HepG2 (cell line): ENCODE measurements around the gene NABP2. TPM values are rescaled to one million over a fixed set of nuclear protein-coding genes. Genes with fewer than 3 reads are reported as not detected.

Source experiments
- MAZ ChIP-seq, 2 experiments: sonication (generic) in 1 of 2; formaldehyde crosslinking in 1 of 2; IDR thresholded peaks; 2 replicates each; pipeline versions ENCODE4 v1.5.0 to v1.6.1; 2012 to 2020; ENCODE audit warnings: low read depth in 2 of 2, mild to moderate bottlenecking in 2 of 2, borderline replicate concordance in 1 of 2, improper control_type of control experiment in 1 of 2, low read length in 1 of 2, missing genetic modification reagents in 1 of 2, moderate library complexity in 1 of 2
- PAX8 ChIP-seq: sonication (generic); formaldehyde crosslinking; IDR thresholded peaks from 2 replicates; pipeline ENCODE4 v1.8.0; 2022; ENCODE audit warnings: mild to moderate bottlenecking, missing genetic modification reagents, borderline replicate concordance
- ZNF333 ChIP-seq: sonication (generic); formaldehyde crosslinking; IDR thresholded peaks from 2 replicates; pipeline ENCODE4 v1.4.0; 2020; ENCODE audit warnings: mild to moderate bottlenecking, missing genetic modification reagents, borderline replicate concordance
- polyA plus RNA-seq, 8 experiments: library from polyadenylated mRNA; depleted of rRNA in 3 of 8; stranded (reverse) in 7 of 8; unstranded in 1 of 8; fragments of >200 nt; fragmentation: Illumina TruSeq in 4 of 8; extraction: Trizol in 4 of 8; gene quantifications; 2 replicates each; pipeline versions ENCODE4 v1.2.1 to v1.2.3, GENCODE V29; 2011 to 2016; ENCODE audit warnings: low read depth in 4 of 8, missing spikeins in 1 of 8, mixed read lengths in 1 of 8; ENCODE audit not compliant: insufficient read depth in 1 of 8
- total RNA-seq, 5 experiments: library from RNA; depleted of rRNA; stranded (reverse); fragments of >200 nt; fragmentation: Illumina TruSeq; extraction: Trizol; gene quantifications; 2 replicates each; pipeline ENCODE4 v1.2.3, GENCODE V29; 2016; ENCODE audit warnings: low read depth in 1 of 5
- TF ChIP-seq, protein P1 (sequence below): sonication (generic); formaldehyde crosslinking; IDR thresholded peaks from 2 replicates; pipeline ENCODE4 v1.9.0; 2022; ENCODE audit warnings: low read depth, missing genetic modification reagents
- TF ChIP-seq, protein P2 (sequence below): conservative IDR thresholded peaks from 2 replicates; pipeline ENCODE4 v1.6.1; 2018; ENCODE audit warnings: missing genetic modification reagents
- TF ChIP-seq, protein P3 (sequence below): sonication (generic); formaldehyde crosslinking; IDR thresholded peaks from 2 replicates; pipeline ENCODE4 v1.8.0; 2022; ENCODE audit warnings: missing genetic modification reagents, mild to moderate bottlenecking, inconsistent platforms, borderline replicate concordance
- TF ChIP-seq, protein P4 (sequence below): sonication (generic); formaldehyde crosslinking; IDR thresholded peaks from one replicate; pipeline ENCODE4 v1.5.1; 2020; ENCODE audit warnings: mild to moderate bottlenecking, missing genetic modification reagents; ENCODE audit errors: not compliant biosample characterization

The NABP2 gene
- total and polyA plus RNA-seq, 2 of the 13 experiments (the other 11 are each of a cell fraction or from before 2014, with no cell fraction given): 33.2 to 35.5 TPM

DNA sequence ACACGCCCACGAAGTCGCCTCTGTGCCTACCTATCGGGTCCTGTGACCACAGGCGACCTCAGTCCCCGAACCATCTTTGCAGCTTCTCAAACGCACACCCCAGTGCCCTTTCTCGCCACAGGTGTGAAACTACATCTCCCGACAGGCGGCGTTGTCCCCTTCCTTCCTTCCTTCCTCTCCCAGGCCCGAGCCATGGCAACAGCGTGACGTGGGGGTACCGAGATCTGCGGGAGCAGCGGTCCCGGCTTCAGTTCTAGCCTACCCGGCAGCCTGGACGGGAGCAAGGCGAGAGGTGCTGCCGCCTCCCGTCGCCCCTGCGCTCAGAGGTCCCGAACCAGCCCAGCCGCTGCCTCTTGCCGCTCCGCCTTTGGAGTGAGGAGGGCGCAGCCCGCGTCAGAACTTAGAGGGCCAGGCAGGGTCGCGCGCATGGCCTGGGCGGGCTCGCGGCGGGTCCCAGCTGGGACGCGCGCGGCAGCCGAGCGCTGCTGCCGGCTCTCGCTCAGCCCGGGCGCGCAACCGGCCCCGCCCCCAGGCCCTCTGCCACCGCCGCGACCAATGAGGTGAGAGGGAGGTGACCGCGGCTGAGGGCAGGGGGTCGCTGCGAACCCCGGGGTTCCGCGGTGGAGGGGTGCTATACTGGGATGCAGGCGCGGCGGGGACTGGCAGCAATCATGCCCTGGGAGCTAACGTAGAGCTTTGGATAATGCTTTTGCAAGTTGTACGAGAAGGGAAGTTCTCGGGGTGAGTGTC is 42.7 kb downstream of the NABP2 start, which contains the start of gene COQ10A (continued):
- TF ChIP-seq, protein P1, sequence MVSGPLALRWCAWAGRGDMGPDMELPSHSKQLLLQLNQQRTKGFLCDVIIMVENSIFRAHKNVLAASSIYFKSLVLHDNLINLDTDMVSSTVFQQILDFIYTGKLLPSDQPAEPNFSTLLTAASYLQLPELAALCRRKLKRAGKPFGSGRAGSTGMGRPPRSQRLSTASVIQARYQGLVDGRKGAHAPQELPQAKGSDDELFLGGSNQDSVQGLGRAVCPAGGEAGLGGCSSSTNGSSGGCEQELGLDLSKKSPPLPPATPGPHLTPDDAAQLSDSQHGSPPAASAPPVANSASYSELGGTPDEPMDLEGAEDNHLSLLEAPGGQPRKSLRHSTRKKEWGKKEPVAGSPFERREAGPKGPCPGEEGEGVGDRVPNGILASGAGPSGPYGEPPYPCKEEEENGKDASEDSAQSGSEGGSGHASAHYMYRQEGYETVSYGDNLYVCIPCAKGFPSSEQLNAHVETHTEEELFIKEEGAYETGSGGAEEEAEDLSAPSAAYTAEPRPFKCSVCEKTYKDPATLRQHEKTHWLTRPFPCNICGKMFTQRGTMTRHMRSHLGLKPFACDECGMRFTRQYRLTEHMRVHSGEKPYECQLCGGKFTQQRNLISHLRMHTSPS: 0 out of 2 replicates have a peak, but pooled peaks have one; percentile 37
- TF ChIP-seq ZNF333 (CRISPR knock-in tag) (0 out of 2 replicates have a peak, but pooled peaks have one; percentile 64), MAZ (IDR thresholded peaks at IDR 0.05; ENCODE audit: borderline replicate concordance, low read depth, low read length) (no peak), MAZ (CRISPR knock-in tag; IDR thresholded peaks at IDR 0.05; ENCODE audit: low read depth) (peak; percentile 82), PAX8 (CRISPR knock-in tag) (no peak)
- TF ChIP-seq, protein P2, sequence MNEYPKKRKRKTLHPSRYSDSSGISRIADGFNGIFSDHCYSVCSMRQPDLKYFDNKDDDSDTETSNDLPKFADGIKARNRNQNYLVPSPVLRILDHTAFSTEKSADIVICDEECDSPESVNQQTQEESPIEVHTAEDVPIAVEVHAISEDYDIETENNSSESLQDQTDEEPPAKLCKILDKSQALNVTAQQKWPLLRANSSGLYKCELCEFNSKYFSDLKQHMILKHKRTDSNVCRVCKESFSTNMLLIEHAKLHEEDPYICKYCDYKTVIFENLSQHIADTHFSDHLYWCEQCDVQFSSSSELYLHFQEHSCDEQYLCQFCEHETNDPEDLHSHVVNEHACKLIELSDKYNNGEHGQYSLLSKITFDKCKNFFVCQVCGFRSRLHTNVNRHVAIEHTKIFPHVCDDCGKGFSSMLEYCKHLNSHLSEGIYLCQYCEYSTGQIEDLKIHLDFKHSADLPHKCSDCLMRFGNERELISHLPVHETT (CRISPR knock-in tag): 0 out of 2 replicates have a peak, but pooled peaks have one; percentile 60
- TF ChIP-seq, protein P3, sequence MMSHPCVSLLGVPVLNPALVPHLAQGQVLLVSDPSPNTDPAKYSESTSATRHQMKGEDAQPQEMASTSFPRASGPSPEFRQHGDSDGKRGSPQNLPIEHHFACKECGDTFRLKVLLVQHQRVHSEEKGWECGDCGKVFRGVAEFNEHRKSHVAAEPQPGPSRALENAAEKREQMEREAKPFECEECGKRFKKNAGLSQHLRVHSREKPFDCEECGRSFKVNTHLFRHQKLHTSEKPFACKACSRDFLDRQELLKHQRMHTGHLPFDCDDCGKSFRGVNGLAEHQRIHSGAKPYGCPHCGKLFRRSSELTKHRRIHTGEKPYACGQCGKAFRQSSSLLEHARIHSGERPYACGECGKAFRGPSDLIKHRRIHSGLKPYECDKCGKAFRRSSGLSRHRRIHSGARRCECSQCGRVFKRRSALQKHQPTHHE: peak; percentile 82; the same call in 1 of the 2 replicates
- TF ChIP-seq, protein P4, sequence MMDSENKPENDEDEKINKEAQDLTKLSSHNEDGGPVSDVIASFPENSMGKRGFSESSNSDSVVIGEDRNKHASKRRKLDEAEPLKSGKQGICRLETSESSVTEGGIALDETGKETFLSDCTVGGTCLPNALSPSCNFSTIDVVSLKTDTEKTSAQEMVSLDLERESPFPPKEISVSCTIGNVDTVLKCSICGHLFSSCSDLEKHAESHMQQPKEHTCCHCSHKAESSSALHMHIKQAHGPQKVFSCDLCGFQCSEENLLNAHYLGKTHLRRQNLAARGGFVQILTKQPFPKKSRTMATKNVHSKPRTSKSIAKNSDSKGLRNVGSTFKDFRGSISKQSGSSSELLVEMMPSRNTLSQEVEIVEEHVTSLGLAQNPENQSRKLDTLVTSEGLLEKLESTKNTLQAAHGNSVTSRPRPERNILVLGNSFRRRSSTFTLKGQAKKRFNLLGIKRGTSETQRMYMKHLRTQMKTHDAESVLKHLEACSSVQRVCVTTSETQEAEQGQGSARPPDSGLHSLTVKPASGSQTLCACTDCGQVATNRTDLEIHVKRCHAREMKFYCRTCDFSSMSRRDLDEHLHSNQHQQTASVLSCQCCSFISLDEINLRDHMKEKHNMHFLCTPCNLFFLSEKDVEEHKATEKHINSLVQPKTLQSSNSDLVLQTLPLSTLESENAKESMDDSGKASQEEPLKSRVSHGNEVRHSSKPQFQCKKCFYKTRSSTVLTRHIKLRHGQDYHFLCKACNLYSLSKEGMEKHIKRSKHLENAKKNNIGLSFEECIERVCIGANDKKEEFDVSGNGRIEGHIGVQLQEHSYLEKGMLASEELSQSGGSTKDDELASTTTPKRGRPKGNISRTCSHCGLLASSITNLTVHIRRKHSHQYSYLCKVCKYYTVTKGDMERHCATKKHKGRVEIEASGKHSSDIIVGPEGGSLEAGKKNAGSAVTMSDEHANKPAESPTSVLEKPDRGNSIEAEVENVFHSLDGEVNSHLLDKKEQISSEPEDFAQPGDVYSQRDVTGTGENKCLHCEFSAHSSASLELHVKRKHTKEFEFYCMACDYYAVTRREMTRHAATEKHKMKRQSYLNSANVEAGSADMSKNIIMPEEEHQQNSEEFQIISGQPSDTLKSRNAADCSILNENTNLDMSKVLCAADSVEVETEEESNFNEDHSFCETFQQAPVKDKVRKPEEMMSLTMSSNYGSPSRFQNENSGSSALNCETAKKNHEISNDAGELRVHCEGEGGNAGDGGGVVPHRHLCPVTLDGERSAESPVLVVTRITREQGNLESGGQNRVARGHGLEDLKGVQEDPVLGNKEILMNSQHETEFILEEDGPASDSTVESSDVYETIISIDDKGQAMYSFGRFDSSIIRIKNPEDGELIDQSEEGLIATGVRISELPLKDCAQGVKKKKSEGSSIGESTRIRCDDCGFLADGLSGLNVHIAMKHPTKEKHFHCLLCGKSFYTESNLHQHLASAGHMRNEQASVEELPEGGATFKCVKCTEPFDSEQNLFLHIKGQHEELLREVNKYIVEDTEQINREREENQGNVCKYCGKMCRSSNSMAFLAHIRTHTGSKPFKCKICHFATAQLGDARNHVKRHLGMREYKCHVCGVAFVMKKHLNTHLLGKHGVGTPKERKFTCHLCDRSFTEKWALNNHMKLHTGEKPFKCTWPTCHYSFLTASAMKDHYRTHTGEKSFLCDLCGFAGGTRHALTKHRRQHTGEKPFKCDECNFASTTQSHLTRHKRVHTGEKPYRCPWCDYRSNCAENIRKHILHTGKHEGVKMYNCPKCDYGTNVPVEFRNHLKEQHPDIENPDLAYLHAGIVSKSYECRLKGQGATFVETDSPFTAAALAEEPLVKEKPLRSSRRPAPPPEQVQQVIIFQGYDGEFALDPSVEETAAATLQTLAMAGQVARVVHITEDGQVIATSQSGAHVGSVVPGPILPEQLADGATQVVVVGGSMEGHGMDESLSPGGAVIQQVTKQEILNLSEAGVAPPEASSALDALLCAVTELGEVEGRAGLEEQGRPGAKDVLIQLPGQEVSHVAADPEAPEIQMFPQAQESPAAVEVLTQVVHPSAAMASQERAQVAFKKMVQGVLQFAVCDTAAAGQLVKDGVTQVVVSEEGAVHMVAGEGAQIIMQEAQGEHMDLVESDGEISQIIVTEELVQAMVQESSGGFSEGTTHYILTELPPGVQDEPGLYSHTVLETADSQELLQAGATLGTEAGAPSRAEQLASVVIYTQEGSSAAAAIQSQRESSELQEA (CRISPR knock-in tag): peak; percentile 84
